ENCODE results near the gene SYNGR1.
"Not testable (repeated sequence)": the region's sequence is repeated elsewhere in the genome, so short reads cannot be mapped to it uniquely, and the experiment has no call there.

SYNGR1 gene

DNA sequence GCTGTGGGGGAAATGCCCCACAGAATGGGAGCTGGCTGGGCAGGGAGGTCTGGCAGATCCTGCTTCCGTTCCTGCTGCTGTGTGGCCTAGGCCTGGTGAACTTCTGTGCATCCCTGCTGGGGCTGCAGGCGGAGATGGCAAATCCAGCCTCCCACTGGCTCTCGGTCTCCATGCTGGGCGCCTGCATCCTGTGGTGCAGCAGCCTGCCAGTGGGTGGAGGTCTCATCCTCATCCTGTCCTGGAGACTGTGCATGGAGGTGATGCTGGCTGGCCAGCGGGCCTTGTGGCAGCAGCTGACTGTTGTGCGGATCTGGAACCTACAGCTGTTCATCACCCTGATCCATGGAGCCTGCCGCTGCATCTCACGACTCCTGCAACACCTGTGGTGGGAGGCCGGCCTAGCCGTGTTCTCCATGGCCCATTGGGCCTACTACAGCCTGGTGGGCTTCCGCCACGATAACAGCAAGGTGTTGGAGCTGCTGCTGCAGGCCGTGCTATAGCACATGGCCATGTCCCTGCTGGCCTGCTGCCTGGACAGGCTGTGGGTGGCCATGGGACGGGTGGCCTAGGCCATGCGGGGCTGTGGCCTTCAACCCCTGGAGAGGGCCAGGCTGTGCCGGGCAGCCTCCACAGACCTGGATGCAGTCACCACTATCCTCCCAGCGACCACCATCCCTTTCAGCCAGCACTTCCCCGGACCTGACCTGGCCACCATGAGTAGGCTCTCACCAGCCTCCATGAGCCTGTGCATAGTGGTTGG is 21.6 kb upstream of the SYNGR1 start:
- in situ Hi-C loops (cut with HindIII; ENCODE audit: low sequenced_read_pairs) = no loop called here
- H3K4me3 ChIP-seq (ENCODE audit: low read depth, low read length) = no peak overlapping the region
- DNase-seq (ENCODE audit: low read depth) = no peak
- TF ChIP-seq, protein P1, sequence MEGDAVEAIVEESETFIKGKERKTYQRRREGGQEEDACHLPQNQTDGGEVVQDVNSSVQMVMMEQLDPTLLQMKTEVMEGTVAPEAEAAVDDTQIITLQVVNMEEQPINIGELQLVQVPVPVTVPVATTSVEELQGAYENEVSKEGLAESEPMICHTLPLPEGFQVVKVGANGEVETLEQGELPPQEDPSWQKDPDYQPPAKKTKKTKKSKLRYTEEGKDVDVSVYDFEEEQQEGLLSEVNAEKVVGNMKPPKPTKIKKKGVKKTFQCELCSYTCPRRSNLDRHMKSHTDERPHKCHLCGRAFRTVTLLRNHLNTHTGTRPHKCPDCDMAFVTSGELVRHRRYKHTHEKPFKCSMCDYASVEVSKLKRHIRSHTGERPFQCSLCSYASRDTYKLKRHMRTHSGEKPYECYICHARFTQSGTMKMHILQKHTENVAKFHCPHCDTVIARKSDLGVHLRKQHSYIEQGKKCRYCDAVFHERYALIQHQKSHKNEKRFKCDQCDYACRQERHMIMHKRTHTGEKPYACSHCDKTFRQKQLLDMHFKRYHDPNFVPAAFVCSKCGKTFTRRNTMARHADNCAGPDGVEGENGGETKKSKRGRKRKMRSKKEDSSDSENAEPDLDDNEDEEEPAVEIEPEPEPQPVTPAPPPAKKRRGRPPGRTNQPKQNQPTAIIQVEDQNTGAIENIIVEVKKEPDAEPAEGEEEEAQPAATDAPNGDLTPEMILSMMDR (IDR thresholded peaks at IDR 0.05; ENCODE audit: low read depth, low read length, missing control alignments) = no peak

- H3K4me3 ChIP-seq (ENCODE audit: low read depth, low read length); in situ Hi-C loops (cut with HindIII; ENCODE audit: low sequenced_read_pairs); DNase-seq (ENCODE audit: low read depth): not testable (repeated sequence)
These were observed 19.2 kb upstream of the SYNGR1 start for GRCh38 chr22:39330553-39330952.

DNA sequence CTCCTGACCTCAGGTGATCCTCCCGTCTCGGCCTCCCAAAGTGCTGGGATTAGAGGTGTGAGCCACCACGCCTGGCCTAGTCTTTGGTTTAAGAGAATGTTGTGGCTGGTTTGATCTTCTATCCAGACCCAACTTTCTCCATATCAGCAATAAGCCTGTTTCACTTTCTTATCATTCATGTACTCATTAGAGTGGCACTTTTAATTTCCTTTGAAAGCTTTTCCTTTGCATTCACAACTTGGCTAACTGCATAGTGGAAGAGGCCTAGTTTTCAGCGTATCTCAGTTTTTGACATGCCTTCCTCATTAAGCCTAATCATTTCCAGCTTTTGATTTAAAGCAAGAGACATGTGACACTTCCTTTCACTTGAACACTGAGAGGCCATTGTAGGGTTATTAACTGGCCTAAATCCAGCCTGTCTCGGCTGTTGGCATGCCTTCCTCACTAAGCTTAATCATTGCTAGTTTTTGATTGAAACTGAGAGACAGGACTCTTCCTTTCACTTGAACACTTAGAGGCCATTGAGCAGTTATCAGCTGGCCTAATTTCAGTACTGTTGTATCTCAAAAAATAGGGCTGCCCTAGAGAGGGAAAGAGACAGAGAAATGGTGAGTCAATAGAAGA is 17.2 kb upstream of the SYNGR1 start:
- no peak overlapping the region for H3K4me3 ChIP-seq (ENCODE audit: low read depth, low read length)
- DNase-seq (ENCODE audit: low read depth) = no peak
- TF ChIP-seq, protein P1 (IDR thresholded peaks at IDR 0.05; ENCODE audit: low read depth, low read length, missing control alignments) = no peak

GRCh38 chr22:39336411-39336810 is 13.4 kb upstream of the SYNGR1 start:
- TF ChIP-seq, protein P1 (IDR thresholded peaks at IDR 0.05; ENCODE audit: low read depth, low read length, missing control alignments) = no peak
- in situ Hi-C loops (cut with HindIII; ENCODE audit: low sequenced_read_pairs) = no loop called here
- no peak overlapping the region for H3K4me3 ChIP-seq (ENCODE audit: low read depth, low read length)
- no peak for DNase-seq (ENCODE audit: low read depth)

More for the DNA sequence above, 17.2 kb upstream of the SYNGR1 start:
- in situ Hi-C loops (cut with HindIII; ENCODE audit: low sequenced_read_pairs) = no loop called here

DNA sequence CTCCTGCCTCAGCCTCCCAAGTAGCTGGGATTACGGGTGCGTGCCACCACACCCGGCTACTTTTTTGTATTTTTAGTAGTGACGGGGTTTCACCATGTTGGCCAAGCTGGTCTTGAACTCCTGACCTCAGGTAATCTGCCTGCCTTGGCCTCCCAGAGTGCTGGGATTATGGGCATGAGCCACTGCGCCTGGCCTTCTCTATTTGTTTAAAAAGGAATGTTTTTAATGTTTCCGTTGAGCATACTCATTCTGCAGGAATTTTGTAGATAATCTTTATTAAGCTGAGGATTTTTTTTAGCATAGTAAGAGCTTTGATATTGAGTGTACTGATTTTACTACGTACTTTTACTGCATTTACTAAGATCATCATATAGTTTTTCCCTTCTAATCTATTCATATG is 10.0 kb upstream of the SYNGR1 start:
- H3K4me3 ChIP-seq (ENCODE audit: low read depth, low read length); in situ Hi-C loops (cut with HindIII; ENCODE audit: low sequenced_read_pairs); DNase-seq (ENCODE audit: low read depth): not testable (repeated sequence)

GRCh38 chr22:39341179-39341578 is 8.6 kb upstream of the SYNGR1 start:
- in situ Hi-C loops (cut with HindIII; ENCODE audit: low sequenced_read_pairs) = no loop called here
- H3K4me3 ChIP-seq (ENCODE audit: low read depth, low read length) = no peak overlapping the region
- TF ChIP-seq, protein P1 (IDR thresholded peaks at IDR 0.05; ENCODE audit: low read depth, low read length, missing control alignments) = no peak
- DNase-seq (ENCODE audit: low read depth) = no peak

DNA sequence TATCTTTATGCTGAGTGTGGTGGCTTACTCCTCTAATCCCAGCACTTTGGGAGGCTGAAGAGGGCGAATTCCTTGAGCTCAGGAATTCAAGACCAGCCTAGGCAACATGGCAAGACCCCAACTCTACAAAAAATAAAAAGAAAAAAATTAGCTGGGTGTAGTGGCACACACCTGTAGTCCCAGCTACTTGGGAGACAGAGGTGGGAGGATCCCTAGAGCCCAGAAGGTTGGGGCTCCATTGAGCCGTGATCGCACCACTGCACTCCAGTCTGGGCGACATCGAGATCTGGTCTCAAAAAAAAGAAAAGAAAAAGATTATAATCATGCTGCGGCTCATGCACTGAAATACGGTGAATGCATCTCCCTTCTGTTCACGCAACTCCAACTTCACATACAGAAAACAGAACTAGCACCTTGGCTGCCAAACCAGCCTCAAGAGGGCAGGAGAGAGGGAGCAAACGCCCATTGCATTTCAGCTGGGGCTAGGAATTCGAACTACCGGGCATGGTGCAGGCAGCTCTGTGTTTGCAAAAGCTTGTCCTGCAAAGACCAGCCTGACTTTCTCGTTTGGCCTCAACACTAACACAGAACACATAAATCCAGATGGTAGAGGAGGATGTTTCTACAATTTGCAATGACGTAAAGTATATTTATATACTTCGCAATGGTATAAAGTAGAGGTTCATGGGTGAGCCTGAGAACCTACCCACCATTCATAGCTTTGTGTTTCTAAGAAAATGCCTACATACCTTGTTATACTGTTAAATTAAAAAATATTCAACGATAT is 6.3 kb upstream of the SYNGR1 start:
- H3K4me3 ChIP-seq (ENCODE audit: low read depth, low read length) = no peak overlapping the region
- TF ChIP-seq, protein P1 (IDR thresholded peaks at IDR 0.05; ENCODE audit: low read depth, low read length, missing control alignments) = peak; percentile 96
- in situ Hi-C loops (cut with HindIII; ENCODE audit: low sequenced_read_pairs) = no loop called here
- DNase-seq (ENCODE audit: low read depth) = peak; percentile 39

All from astrocyte of the cerebellum (primary cell).